ENCODE results near the gene EPHB2. TPM values are rescaled to one million over a fixed set of nuclear protein-coding genes. Genes with fewer than 3 reads are reported as not detected.

Gene EPHB2
- polyA plus RNA-seq, 1 donor from 2014 or later, result 22.8 TPM

- H3F3A ChIP-seq (ENCODE audit: insufficient read depth, low read length, poor library complexity, severe bottlenecking), result no peaks in the 10 kb centered on the region
- no peak overlapping the region for H3K4me3 ChIP-seq (ENCODE audit: low read length)
- H3K9ac ChIP-seq (ENCODE audit: low read length), result no peak overlapping the region
- H3K27ac ChIP-seq (ENCODE audit: low read length), result no peak overlapping the region
- no peaks in the 10 kb centered on the region for H3K79me2 ChIP-seq (replicated peaks; ENCODE audit: insufficient read depth, low read length)
- no peaks in the 10 kb centered on the region for H3K27me3 ChIP-seq (ENCODE audit: insufficient read depth, low read depth, low read length)
- no peaks in the 10 kb centered on the region for H3K9me2 ChIP-seq (ENCODE audit: insufficient read depth, low read length)
- TF ChIP-seq, protein P1, sequence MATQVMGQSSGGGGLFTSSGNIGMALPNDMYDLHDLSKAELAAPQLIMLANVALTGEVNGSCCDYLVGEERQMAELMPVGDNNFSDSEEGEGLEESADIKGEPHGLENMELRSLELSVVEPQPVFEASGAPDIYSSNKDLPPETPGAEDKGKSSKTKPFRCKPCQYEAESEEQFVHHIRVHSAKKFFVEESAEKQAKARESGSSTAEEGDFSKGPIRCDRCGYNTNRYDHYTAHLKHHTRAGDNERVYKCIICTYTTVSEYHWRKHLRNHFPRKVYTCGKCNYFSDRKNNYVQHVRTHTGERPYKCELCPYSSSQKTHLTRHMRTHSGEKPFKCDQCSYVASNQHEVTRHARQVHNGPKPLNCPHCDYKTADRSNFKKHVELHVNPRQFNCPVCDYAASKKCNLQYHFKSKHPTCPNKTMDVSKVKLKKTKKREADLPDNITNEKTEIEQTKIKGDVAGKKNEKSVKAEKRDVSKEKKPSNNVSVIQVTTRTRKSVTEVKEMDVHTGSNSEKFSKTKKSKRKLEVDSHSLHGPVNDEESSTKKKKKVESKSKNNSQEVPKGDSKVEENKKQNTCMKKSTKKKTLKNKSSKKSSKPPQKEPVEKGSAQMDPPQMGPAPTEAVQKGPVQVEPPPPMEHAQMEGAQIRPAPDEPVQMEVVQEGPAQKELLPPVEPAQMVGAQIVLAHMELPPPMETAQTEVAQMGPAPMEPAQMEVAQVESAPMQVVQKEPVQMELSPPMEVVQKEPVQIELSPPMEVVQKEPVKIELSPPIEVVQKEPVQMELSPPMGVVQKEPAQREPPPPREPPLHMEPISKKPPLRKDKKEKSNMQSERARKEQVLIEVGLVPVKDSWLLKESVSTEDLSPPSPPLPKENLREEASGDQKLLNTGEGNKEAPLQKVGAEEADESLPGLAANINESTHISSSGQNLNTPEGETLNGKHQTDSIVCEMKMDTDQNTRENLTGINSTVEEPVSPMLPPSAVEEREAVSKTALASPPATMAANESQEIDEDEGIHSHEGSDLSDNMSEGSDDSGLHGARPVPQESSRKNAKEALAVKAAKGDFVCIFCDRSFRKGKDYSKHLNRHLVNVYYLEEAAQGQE (IDR thresholded peaks at IDR 0.05; ENCODE audit: borderline replicate concordance), result no peak
- TF ChIP-seq EZH2 (IDR thresholded peaks at IDR 0.05; ENCODE audit: borderline replicate concordance, insufficient read depth, low read length, poor library complexity, severe bottlenecking) (no peak), MXI1 (conservative IDR thresholded peaks at IDR 0.05; ENCODE audit: poor library complexity, severe bottlenecking) (no peak), TAF1 (IDR thresholded peaks at IDR 0.05; ENCODE audit: low read depth) (no peak), RAD21 (conservative IDR thresholded peaks at IDR 0.05) (no peak)
- no peaks in the 10 kb centered on the region for H3K36me3 ChIP-seq (ENCODE audit: insufficient read depth, low read length)
- H3K4me2 ChIP-seq (ENCODE audit: low read length), result no peak overlapping the region
- H3K9me3 ChIP-seq (ENCODE audit: low read length), result no peaks in the 10 kb centered on the region
- no peak overlapping the region for H2AFZ ChIP-seq (ENCODE audit: low read depth, low read length)
- no peaks in the 10 kb centered on the region for H4K20me1 ChIP-seq (ENCODE audit: insufficient read depth)
Observed at GRCh38 chr1:22798083-22798482, 87.4 kb downstream of the EPHB2 start.

DNA sequence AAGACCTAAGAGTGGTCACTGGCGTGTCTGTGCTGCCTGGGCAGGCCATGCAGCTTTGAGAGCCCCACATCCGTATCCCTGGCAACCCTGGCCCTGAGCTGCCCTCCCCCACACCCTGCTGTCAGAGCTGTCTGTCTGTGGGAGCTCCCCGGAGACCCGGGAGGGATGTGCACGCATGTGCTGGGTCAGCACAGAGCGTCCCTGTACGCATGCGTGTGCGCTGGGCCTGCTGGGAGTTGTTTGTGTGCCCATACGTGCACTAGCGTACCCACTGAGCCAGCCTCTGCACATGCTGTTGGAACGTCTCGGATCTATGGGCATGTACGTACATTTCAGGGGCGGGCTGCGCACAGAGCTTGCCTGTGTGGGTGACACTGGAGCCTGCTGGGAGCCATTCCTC lies 89.3 kb downstream of the EPHB2 start:
- Histone ChIP-seq H3K27me3 (ENCODE audit: insufficient read depth, low read depth, low read length) (no peaks in the 10 kb centered on the region), H4K20me1 (ENCODE audit: insufficient read depth) (no peaks in the 10 kb centered on the region), H3K4me2 (ENCODE audit: low read length) (peak overlapping the region; percentile 14), H3K9me3 (ENCODE audit: low read length) (no peaks in the 10 kb centered on the region), H3K9me2 (ENCODE audit: insufficient read depth, low read length) (no peaks in the 10 kb centered on the region), H3K27ac (ENCODE audit: low read length) (peak overlapping the region; percentile 78), H2AFZ (ENCODE audit: low read depth, low read length) (no peak overlapping the region), H3K79me2 (replicated peaks; ENCODE audit: insufficient read depth, low read length) (no peaks in the 10 kb centered on the region), H3F3A (ENCODE audit: insufficient read depth, low read length, poor library complexity, severe bottlenecking) (no peaks in the 10 kb centered on the region), H3K36me3 (ENCODE audit: insufficient read depth, low read length) (no peaks in the 10 kb centered on the region), H3K9ac (ENCODE audit: low read length) (peak overlapping the region; percentile 42), H3K4me3 (ENCODE audit: low read length) (peak overlapping the region; percentile 47)
- TF ChIP-seq, protein P1 (IDR thresholded peaks at IDR 0.05; ENCODE audit: borderline replicate concordance), result no peak
- TF ChIP-seq EP300 (conservative IDR thresholded peaks at IDR 0.05; ENCODE audit: poor library complexity, severe bottlenecking), result peak; percentile 20
- TF ChIP-seq POLR2AphosphoS5 (IDR thresholded peaks at IDR 0.05), result peak; percentile 51

DNA sequence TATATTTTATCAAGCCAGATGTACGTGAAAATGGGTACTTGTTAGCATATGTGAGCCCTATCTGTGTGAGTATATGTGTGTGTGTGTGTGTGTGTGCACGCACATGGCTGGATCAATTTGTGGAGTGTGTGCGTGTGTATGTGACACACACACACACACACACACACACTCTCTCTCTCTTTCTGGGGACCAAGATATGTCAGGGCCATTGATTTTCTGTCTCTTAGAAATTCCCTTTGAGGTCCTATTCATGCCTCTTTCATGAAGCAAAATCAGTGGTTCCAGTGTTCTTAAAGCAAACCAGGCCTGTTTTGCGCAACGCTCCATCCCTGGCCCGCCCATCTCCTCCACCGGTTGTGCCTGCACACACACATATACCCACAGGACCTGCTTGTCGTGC lies 90.0 kb downstream of the EPHB2 start:
- no peak overlapping the region for H3K4me2 ChIP-seq (ENCODE audit: low read length)

More for the DNA sequence above, 90.0 kb downstream of the EPHB2 start:
- Histone ChIP-seq H3K79me2 (replicated peaks; ENCODE audit: insufficient read depth, low read length) (no peaks in the 10 kb centered on the region), H3K9me2 (ENCODE audit: insufficient read depth, low read length) (no peaks in the 10 kb centered on the region), H4K20me1 (ENCODE audit: insufficient read depth) (no peaks in the 10 kb centered on the region), H3K27me3 (ENCODE audit: insufficient read depth, low read depth, low read length) (no peaks in the 10 kb centered on the region), H3K9me3 (ENCODE audit: low read length) (no peaks in the 10 kb centered on the region), H3K27ac (ENCODE audit: low read length) (peak overlapping the region; percentile 78), H3K4me3 (ENCODE audit: low read length) (peak overlapping the region; percentile 47), H2AFZ (ENCODE audit: low read depth, low read length) (no peak overlapping the region), H3K9ac (ENCODE audit: low read length) (peak overlapping the region; percentile 57), H3K36me3 (ENCODE audit: insufficient read depth, low read length) (no peaks in the 10 kb centered on the region), H3F3A (ENCODE audit: insufficient read depth, low read length, poor library complexity, severe bottlenecking) (no peaks in the 10 kb centered on the region)
- TF ChIP-seq POLR2AphosphoS5 (IDR thresholded peaks at IDR 0.05), result no peak
- TF ChIP-seq CTCF (IDR thresholded peaks at IDR 0.05; ENCODE audit: poor library complexity, severe bottlenecking), result no peak
- TF ChIP-seq, protein P1 (IDR thresholded peaks at IDR 0.05; ENCODE audit: borderline replicate concordance), result no peak
- no peak for TF ChIP-seq SMC3 (conservative IDR thresholded peaks at IDR 0.05; ENCODE audit: poor library complexity)
- TF ChIP-seq EP300 (conservative IDR thresholded peaks at IDR 0.05; ENCODE audit: poor library complexity, severe bottlenecking), result no peak
- no peak for TF ChIP-seq RAD21 (conservative IDR thresholded peaks at IDR 0.05)
- no peak for TF ChIP-seq TAF1 (IDR thresholded peaks at IDR 0.05; ENCODE audit: low read depth)
- no peak for TF ChIP-seq MXI1 (conservative IDR thresholded peaks at IDR 0.05; ENCODE audit: poor library complexity, severe bottlenecking)
- TF ChIP-seq EZH2 (IDR thresholded peaks at IDR 0.05; ENCODE audit: borderline replicate concordance, insufficient read depth, low read length, poor library complexity, severe bottlenecking), result no peak
